Hepatic stellate cell (primary cell): Measurements from ENCODE around the gene TBR1.

Experiments used
- DNase-seq: peaks from one replicate; pipeline ENCODE4 v3.0.0; 2011; ENCODE audit warnings: low spot score

TBR1 gene

DNA sequence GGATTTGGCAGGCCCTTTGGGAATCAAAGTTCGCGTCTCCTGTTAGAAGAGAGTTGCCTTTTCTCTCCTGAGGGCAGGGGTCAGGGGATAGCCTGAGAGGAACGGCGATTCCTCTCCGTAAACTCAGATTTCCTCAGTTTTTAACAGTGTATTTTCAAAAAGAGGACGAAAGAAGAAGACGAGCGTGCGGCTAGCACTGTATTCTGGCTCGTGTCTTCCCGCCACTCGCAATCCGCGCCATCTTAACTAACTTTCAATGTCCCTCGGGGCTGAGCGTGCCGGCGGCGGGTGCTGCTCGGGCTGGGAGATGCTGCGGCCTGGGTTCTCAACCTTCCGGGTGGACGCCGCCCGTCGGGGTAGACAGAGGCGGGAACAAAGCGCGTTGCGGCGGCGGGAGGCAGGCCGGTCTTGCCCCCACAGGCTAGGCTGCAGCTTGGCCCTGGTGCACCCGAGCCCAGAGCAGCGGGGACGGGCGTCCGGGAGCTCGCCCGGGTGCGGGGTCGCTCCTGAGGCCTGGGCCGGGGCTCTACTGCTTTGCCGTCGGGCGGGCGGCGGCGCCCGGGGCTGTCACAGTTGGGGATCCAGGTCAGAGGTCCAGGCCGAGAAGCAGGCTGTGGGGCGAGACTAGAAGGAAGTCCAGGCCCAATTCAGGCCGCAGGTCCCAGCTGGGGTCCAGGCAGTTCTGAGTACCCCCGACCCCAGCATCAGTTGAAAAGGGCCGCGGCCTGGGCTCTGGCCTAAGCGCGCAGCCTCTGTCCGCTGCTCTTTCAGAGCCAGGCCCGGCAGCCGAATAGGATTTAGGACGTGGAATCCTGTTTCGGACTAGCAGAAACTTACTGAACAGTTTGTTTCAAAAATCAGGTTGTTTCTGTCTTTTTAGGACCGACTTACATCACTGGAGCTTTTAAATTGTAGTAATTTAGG lies 11.8 kb downstream of the TBR1 start:
- DNase-seq = no peak

DNA sequence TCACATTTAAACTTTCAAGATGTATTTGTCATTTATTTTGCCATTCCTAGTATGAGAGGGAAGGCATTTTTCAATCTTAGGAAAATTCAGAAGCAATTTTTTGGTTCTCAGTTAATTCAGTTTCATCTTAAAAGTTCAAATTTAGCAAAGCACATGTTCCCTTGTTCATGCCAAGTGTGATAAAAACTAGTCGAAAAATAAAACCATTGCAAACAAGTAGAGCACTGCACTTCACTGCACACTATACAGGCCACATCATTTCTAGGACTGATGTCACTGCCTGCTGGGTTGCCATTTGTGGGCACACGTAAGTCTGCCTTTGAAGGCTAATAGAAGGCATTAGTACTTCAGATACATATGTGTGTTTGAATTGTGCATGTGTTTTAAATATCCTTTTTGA lies 14.3 kb downstream of the TBR1 start:
- DNase-seq = no peak

DNA sequence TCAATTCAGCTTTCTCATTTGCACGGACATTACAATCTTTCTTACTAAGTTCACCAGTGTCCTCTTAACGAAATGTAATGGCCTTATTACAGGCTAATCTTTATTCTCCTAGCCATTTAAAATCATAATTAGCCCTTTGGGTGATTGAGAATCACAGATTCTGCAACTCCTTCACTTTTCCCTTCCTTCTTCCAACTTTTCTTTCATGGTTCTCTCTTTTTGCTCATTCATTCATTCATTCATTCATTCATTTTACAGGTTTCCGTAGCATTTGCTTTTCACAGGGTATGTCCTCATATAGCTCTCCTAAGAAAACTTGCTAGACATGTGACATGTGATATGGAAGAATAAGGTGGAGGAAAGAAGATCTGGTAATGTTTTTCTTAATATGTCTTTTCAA lies 16.0 kb downstream of the TBR1 start:
- DNase-seq = no peak

DNA sequence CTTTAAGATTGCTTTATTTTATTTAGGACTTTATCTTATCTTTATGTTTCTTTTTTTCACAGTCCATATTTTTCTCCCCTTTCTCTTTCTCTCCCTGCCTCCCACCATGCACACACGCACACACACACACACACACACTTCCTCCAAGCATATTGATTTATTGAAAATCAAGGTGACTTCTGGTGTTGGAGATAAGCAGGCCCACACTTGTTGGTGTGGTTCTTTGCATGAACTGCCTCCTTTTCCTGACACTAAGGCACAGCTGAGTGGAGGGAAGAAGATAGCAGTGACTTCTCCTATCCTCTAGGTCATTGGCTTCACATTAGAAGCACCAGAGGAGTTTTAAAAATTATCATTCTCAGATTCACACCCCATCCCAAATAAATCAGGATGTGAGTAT lies 18.0 kb downstream of the TBR1 start:
- DNase-seq = no peak

DNA sequence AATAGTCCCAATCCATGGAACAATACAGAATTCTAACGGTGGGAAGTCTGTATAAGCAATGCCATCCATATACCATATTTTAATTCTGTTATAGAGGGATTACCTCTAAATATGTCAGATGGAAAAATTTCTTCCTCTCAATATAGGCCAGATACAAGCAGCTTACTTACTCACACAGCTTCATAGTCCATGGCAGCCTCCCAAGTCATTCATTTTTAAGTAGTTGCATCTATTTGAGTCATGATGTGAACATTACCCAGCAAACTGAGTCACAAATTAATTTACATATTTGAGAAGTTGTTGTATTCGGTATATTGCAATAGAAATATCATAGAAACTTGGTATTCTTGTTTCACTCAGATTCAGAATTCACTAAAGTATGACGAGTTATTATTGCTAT lies 20.3 kb downstream of the TBR1 start:
- no peak for DNase-seq

DNA sequence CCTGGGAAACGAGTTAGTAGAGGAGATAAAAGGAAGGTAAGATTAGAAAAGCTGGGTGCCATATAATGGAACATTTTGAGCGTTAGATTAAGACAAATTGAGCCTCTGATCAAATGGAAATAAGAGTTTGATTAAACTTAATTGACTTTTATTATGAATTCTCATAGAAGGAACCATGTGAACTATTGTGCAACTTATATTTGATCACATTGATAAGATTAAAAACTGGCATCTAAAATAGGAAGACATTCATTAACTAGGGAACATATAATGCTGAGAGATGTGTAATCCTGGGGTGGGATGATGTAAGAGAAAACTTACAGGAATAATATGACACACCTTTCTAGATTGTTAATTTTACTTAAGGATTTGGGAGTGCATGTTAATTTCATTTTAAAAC lies 22.5 kb downstream of the TBR1 start:
- no peak for DNase-seq

DNA sequence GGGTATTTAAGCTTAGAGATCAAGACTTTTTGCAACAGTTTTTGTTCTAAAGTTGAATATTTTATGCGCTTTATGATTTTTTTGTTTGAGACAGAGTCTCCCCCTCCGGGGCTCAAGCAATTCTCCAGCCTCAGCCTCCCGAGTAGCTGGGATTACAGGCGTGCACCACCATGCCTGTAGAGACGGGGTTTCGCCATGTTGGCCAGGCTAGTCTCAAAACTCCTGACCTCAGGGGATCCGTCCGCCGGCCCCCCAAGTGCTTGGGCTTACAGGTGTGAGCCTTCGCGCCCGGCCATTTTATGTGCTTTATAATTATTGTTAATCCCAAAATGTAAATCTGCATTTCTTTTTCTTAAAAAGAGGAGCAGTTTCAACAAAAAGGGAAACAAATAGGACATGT lies 29.0 kb downstream of the TBR1 start:
- DNase-seq = no peak

DNA sequence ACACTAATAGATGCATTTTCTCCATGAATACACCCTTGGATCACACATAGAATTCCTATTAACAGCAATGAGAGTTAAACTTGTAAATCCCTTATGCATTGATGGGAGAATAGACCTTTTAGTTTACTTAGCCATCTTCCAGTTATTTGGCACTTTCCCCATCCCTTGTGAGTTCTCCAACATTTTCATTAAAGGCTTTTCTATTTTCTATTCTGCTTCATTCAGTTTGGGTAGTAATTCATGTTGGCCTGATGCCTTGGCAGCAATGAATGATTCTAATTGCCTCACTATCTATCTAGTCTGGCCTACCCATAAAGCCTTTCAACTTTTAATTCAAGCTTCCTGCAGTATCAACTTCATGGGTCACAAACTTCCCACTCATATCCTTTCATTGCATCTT lies 32.3 kb downstream of the TBR1 start:
- DNase-seq = no peak

DNA sequence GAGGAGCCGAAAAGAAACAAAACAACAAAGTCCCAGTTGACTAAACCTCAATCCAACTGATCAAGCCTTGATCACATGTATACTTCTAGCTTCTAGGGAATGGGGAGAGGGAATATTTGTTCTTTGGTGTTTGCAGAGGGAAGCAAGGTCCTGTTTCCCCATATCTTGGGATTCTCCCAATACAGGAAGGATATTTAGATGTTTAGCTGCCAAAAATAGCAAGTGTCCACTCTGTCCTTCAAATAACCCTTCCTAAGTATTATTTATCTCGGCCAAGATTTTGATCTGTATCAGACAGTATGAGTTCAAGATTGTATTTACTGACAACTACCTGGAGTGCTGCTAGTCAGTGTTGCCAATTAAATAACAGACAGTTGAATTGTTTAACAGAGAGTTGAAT lies 55.5 kb downstream of the TBR1 start:
- no peak for DNase-seq

DNA sequence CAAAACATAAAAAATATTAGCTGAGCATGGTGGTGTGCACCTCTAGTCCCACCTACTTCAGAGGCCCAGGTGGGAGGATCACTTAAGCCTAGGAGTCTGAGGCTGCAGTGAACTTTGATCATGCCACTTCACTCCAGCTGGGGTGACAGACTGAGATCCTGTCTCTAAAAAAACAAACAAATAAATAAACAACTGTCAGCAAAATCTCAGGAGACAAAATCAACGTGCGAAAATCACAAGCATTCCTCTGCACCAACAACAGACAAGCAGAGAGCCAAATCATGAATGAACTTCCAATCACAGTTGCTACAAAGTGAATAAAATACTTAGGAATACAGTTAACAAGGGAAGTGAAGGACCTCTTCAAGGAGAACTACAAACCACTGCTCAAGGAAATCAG lies 58.8 kb downstream of the TBR1 start:
- no peak for DNase-seq
